CD14-positive monocyte (primary cell): ENCODE data around the gene AREG. TPM values are rescaled to one million over a fixed set of nuclear protein-coding genes. Genes with fewer than 3 reads are reported as not detected.
A peak's percentile ranks its signal among the peaks of the same experiment; 100 is the strongest.

ENCODE experiments used
- DNase-seq, 3 donors: peaks; one replicate each; pipeline ENCODE4 v3.0.0-alpha.2; 2011 to 2022
- H2AFZ ChIP-seq: 2 replicates; pipeline ENCODE4 v1.6.0; 2012; ENCODE audit warnings: mild to moderate bottlenecking, low read depth, low read length, inconsistent platforms; ENCODE audit not compliant: insufficient read depth, poor library complexity, severe bottlenecking
- H3K27ac ChIP-seq, 2 donors: 1 replicate in 1 of 2; 2 replicates in 1 of 2; pipeline ENCODE4 v1.5.1; 2012 to 2013; ENCODE audit warnings: low read length in 2 of 2, control low read depth in 1 of 2, inconsistent platforms in 1 of 2, low read depth in 1 of 2, mild to moderate bottlenecking in 1 of 2
- H3K27me3 ChIP-seq, 2 donors: one replicate each; pipeline versions ENCODE4 v1.6.0 to v1.6.1; 2011 to 2013; ENCODE audit warnings: low read length in 2 of 2; ENCODE audit not compliant: control insufficient read depth in 2 of 2, insufficient read depth in 2 of 2
- H3K36me3 ChIP-seq, 2 donors: replicated peaks in 1 of 2; 1 replicate in 1 of 2; 2 replicates in 1 of 2; pipeline versions ENCODE4 v1.5.1 to v1.6.1; 2012 to 2013; ENCODE audit warnings: low read length in 2 of 2, control low read depth in 1 of 2, inconsistent platforms in 1 of 2, mild to moderate bottlenecking in 1 of 2; ENCODE audit not compliant: insufficient read depth in 2 of 2, control insufficient read depth in 1 of 2
- H3K4me1 ChIP-seq, 2 donors: 1 replicate in 1 of 2; 2 replicates in 1 of 2; pipeline versions ENCODE4 v1.5.1 to v1.6.1; 2012 to 2013; ENCODE audit warnings: low read length in 2 of 2, control low read depth in 1 of 2, inconsistent platforms in 1 of 2, mild to moderate bottlenecking in 1 of 2, moderate library complexity in 1 of 2; ENCODE audit not compliant: insufficient read depth in 2 of 2, control insufficient read depth in 1 of 2
- H3K4me2 ChIP-seq: replicated peaks from 2 replicates; pipeline ENCODE3; 2012; ENCODE audit warnings: low read length, moderate library complexity, mild to moderate bottlenecking; ENCODE audit not compliant: poor library complexity, severe bottlenecking; ENCODE audit errors: extremely low read depth
- H3K4me3 ChIP-seq, 3 experiments: fragments of 200-600 bp in 1 of 3; sonication (generic) in 1 of 3; replicated peaks in 1 of 3; 1 replicate in 2 of 3; 2 replicates in 1 of 3; pipeline ENCODE4 v1.5.1; 2011 to 2013; ENCODE audit warnings: low read length in 3 of 3, mild to moderate bottlenecking in 3 of 3, control low read depth in 2 of 3, low read depth in 2 of 3, inconsistent platforms in 1 of 3, moderate library complexity in 1 of 3
- H3K79me2 ChIP-seq: 2 replicates; pipeline ENCODE4 v1.6.0; 2012; ENCODE audit warnings: mild to moderate bottlenecking, control low read depth, inconsistent platforms, low read length, moderate library complexity; ENCODE audit not compliant: insufficient read depth
- H3K9ac ChIP-seq: 2 replicates; pipeline ENCODE4 v1.6.0; 2017; ENCODE audit warnings: low read length, mild to moderate bottlenecking; ENCODE audit not compliant: insufficient read depth, poor library complexity, severe bottlenecking
- H3K9me3 ChIP-seq, 2 donors: replicated peaks in 1 of 2; 1 replicate in 1 of 2; 2 replicates in 1 of 2; pipeline versions ENCODE4 v1.5.1 to v1.6.1; 2012 to 2013; ENCODE audit warnings: low read length in 2 of 2, control low read depth in 1 of 2; ENCODE audit not compliant: control insufficient read depth in 1 of 2, insufficient read depth in 1 of 2
- H4K20me1 ChIP-seq: 2 replicates; pipeline ENCODE4 v1.6.0; 2012; ENCODE audit warnings: mild to moderate bottlenecking, low read length, control low read depth, moderate library complexity; ENCODE audit not compliant: insufficient read depth
- H3K27ac Mint-ChIP-seq, 7 donors: one replicate each; pipeline ENCODE4 v1.8.0; 2020; ENCODE audit warnings: mild to moderate bottlenecking in 7 of 7, mixed read lengths in 7 of 7, moderate library complexity in 6 of 7, inconsistent platforms in 2 of 7
- H3K27me3 Mint-ChIP-seq, 3 donors: one replicate each; pipeline ENCODE4 v1.8.0; 2021 to 2022; ENCODE audit warnings: low read depth in 3 of 3, mild to moderate bottlenecking in 3 of 3, mixed read lengths in 3 of 3, moderate library complexity in 3 of 3, inconsistent platforms in 1 of 3
- H3K36me3 Mint-ChIP-seq, 2 donors: one replicate each; pipeline ENCODE4 v1.8.0; 2020; ENCODE audit warnings: mixed read lengths in 2 of 2, inconsistent platforms in 1 of 2, mild to moderate bottlenecking in 1 of 2
- H3K4me1 Mint-ChIP-seq: one replicate; pipeline ENCODE4 v1.8.0; 2020; ENCODE audit warnings: mild to moderate bottlenecking, mixed read lengths
- H3K4me3 Mint-ChIP-seq, 2 donors: one replicate each; pipeline ENCODE4 v1.8.0; 2020; ENCODE audit warnings: mild to moderate bottlenecking in 2 of 2, mixed read lengths in 2 of 2, moderate library complexity in 1 of 2
- H3K9me3 Mint-ChIP-seq, 7 donors: one replicate each; pipeline ENCODE4 v1.8.0; 2020 to 2022; ENCODE audit warnings: mixed read lengths in 7 of 7, mild to moderate bottlenecking in 6 of 7, moderate library complexity in 6 of 7, inconsistent platforms in 2 of 7
- WGBS: methylation state at CpG from one replicate; pipeline ENCODE4 v1.1.5; 2013; ENCODE audit warnings: missing lambda C conversion rate; ENCODE audit not compliant: insufficient coverage; 5-methylcytosine and 5-hydroxymethylcytosine counted together
- intact Hi-C, 2 donors: fragments of 100-400 bp; cut with micrococcal nuclease; formaldehyde crosslinking; loops; one replicate each; pipeline versions ENCODE4 v1.15.0 to v1.15.1; 2023
- polyA plus RNA-seq, 3 donors: library from polyadenylated mRNA; depleted of rRNA in 1 of 3; unstranded in 2 of 3; stranded (reverse) in 1 of 3; fragments of 300-500 nt in 2 of 3; fragments of >200 nt in 1 of 3; fragmentation: Illumina TruSeq in 2 of 3; gene quantifications; 1 replicate in 2 of 3; 2 replicates in 1 of 3; pipeline ENCODE4 v1.2.3, GENCODE V29; 2012 to 2021
- TF ChIP-seq, protein P1 (sequence below): fragments of 200-600 bp; IDR thresholded peaks from one replicate; pipeline ENCODE4 v1.8.0; 2022; ENCODE audit warnings: antibody characterized with exemption, mild to moderate bottlenecking

AREG gene
- polyA plus RNA-seq, 3 donors = 4.2 to 9.2 (median 9.1) TPM

DNA sequence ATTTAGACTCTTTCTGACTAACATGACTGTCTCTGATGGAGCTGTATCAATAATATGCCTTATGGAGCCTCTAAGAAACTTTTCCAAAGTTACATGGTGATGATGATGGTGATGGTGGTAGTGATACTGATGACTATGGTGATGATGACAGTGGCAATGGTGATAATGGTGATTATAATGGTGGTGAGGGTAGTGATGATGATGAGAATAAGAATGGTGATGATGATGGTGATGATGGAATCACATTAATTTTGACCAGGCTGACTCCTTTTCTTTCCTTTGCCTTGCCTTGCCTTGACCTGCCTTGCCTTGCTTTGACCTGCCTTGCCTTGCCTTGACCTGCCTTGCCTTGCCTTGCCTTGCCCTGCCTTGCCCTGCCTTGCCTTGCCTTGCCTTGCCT is 31.7 kb upstream of the AREG start:
- H3K27ac Mint-ChIP-seq = no peak overlapping the region
- Histone ChIP-seq H2AFZ (no peak overlapping the region), H3K27me3 (no peaks in the 10 kb centered on the region), H3K4me2 (no peak overlapping the region), H3K79me2 (no peaks in the 10 kb centered on the region), H3K4me1 (no peaks in the 10 kb centered on the region), H3K9me3 (no peaks in the 10 kb centered on the region), H3K36me3 (no peaks in the 10 kb centered on the region), H4K20me1 (no peaks in the 10 kb centered on the region), H3K27ac (no peak overlapping the region), H3K4me3 (no peak overlapping the region), H3K9ac (no peak overlapping the region)
- peaks cover 0 to 2% (median 0%) of the 10 kb centered on the region in 7 donors for H3K9me3 Mint-ChIP-seq
- no peaks in the 10 kb centered on the region for H3K4me1 Mint-ChIP-seq
- H3K4me3 Mint-ChIP-seq = no peak overlapping the region
- no peaks in the 10 kb centered on the region for H3K36me3 Mint-ChIP-seq
- TF ChIP-seq, protein P1, sequence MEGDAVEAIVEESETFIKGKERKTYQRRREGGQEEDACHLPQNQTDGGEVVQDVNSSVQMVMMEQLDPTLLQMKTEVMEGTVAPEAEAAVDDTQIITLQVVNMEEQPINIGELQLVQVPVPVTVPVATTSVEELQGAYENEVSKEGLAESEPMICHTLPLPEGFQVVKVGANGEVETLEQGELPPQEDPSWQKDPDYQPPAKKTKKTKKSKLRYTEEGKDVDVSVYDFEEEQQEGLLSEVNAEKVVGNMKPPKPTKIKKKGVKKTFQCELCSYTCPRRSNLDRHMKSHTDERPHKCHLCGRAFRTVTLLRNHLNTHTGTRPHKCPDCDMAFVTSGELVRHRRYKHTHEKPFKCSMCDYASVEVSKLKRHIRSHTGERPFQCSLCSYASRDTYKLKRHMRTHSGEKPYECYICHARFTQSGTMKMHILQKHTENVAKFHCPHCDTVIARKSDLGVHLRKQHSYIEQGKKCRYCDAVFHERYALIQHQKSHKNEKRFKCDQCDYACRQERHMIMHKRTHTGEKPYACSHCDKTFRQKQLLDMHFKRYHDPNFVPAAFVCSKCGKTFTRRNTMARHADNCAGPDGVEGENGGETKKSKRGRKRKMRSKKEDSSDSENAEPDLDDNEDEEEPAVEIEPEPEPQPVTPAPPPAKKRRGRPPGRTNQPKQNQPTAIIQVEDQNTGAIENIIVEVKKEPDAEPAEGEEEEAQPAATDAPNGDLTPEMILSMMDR = no peak
- no peak for DNase-seq
- intact Hi-C loops = no loop called here
- H3K27me3 Mint-ChIP-seq = peaks cover 0 to 2% (median under 1%) of the 10 kb centered on the region in 3 donors

- Mint-ChIP-seq H3K27ac (no peak overlapping the region), H3K36me3 (no peaks in the 10 kb centered on the region), H3K4me3 (no peak overlapping the region), H3K4me1 (no peaks in the 10 kb centered on the region), H3K27me3 (peaks cover 0 to 2% (median 2%) of the 10 kb centered on the region in 3 donors), H3K9me3 (peaks cover 0 to 2% (median 0%) of the 10 kb centered on the region in 7 donors)
- H3K4me1 ChIP-seq = no peaks in the 10 kb centered on the region
- H3K9ac ChIP-seq = no peak overlapping the region
- H3K27me3 ChIP-seq = no peaks in the 10 kb centered on the region
- H2AFZ ChIP-seq = no peak overlapping the region
- no peaks in the 10 kb centered on the region for H4K20me1 ChIP-seq
- TF ChIP-seq, protein P1 = no peak
- no peaks in the 10 kb centered on the region for H3K36me3 ChIP-seq
- H3K4me3 ChIP-seq = no peak overlapping the region
- DNase-seq = peak in 1 of 3 donors; percentile 11
- intact Hi-C loops = no loop called here
- H3K9me3 ChIP-seq = no peaks in the 10 kb centered on the region
- WGBS = 93% methylated on average over 2 of the region's 5 CpGs
- no peaks in the 10 kb centered on the region for H3K79me2 ChIP-seq
- H3K4me2 ChIP-seq = no peak overlapping the region
- no peak overlapping the region for H3K27ac ChIP-seq
Observed at GRCh38 chr4:74414149-74414809, 30.7 kb upstream of the AREG start.
